Activated CD8-positive, alpha-beta T cell treated with anti-CD3 and anti-CD28 coated beads for 36 hours (primary cell): ENCODE results near the gene EXOSC7. TPM values are rescaled to one million over a fixed set of nuclear protein-coding genes. Genes with fewer than 3 reads are reported as not detected.

ENCODE experiments used
- ATAC-seq: fragments of 200-7000 bp; cut with Tn5 transposase; one replicate; pipeline ENCODE4 v1.10.0; 2021; ENCODE audit warnings: mild to moderate bottlenecking, moderate library complexity
- CTCF ChIA-PET: fragments of 350-600 bp; sonication (Branson Sonifier 250); formaldehyde crosslinking; loops from one replicate; lab custom pipeline; 2021; ENCODE audit warnings: antibody characterized with exemption; lab: Charles Lee
- POLR2A ChIA-PET: fragments of 350-600 bp; sonication (Branson Sonifier 250); formaldehyde crosslinking; loops from one replicate; lab custom pipeline; 2021; ENCODE audit warnings: antibody characterized with exemption; lab: Charles Lee
- DNase-seq: peaks from one replicate; pipeline ENCODE4 v3.0.0-alpha.2; 2020
- H3K27ac Mint-ChIP-seq: one replicate; pipeline ENCODE4 v1.8.0; 2021; ENCODE audit warnings: mild to moderate bottlenecking, mixed read lengths
- H3K27me3 Mint-ChIP-seq: one replicate; pipeline ENCODE4 v1.8.0; 2021; ENCODE audit warnings: mixed read lengths
- H3K36me3 Mint-ChIP-seq: one replicate; pipeline ENCODE4 v1.8.0; 2021; ENCODE audit warnings: low read depth, mixed read lengths
- H3K4me1 Mint-ChIP-seq: one replicate; pipeline ENCODE4 v1.8.0; 2021; ENCODE audit warnings: low read depth, mixed read lengths
- H3K4me3 Mint-ChIP-seq: one replicate; pipeline ENCODE4 v1.8.0; 2021; ENCODE audit warnings: mild to moderate bottlenecking, moderate library complexity, mixed read lengths
- H3K9me3 Mint-ChIP-seq: one replicate; pipeline ENCODE4 v1.8.0; 2021; ENCODE audit warnings: mixed read lengths
- CTCF ChIP-seq: fragments of 200-600 bp; IDR thresholded peaks from one replicate; pipeline ENCODE4 v1.8.0; 2022; ENCODE audit warnings: antibody characterized with exemption, mild to moderate bottlenecking
- intact Hi-C: fragments of 100-400 bp; cut with micrococcal nuclease; formaldehyde crosslinking; loops from one replicate; pipeline ENCODE4 v1.10.0; 2022
- total RNA-seq, 2 experiments: library from RNA; stranded (reverse); gene quantifications; one replicate each; pipeline ENCODE4 v1.2.3, GENCODE V29; 2021

EXOSC7 gene
- 10 to 100 TPM; 79.8 to 80.7 TPM for total RNA-seq

GRCh38 chr3:44976002-44976815 is at the start of gene EXOSC7, which contains the start of gene ZDHHC3:
EXOSC7 (plus strand) TSS chr3:44976244; CDS start chr3:44976278, 34 bp downstream.
ZDHHC3 (minus strand) TSS chr3:44976174; CDS start chr3:44959436, 16,738 bp downstream.
- Mint-ChIP-seq H3K4me1 (peaks cover 61% of the 10 kb centered on the region), H3K36me3 (peaks cover 20% of the 10 kb centered on the region), H3K4me3 (peak within 1 kb of the TSS; percentile 86), H3K9me3 (no peaks in the 10 kb centered on the region), H3K27me3 (no peaks in the 10 kb centered on the region), H3K27ac (peak within 1 kb of the TSS; percentile 91)
- ChIA-PET CTCF (interaction anchor here (1.6 to 4.4 kb wide), 2 partner anchors 11 to 23 kb away, joined by 3 to 26 read pairs; no protein-coding TSS in a partner anchor), POLR2A (interaction anchor here (0.6 to 4.8 kb wide), 9 partner anchors 9 to 690 kb away, joined by 3 to 48 read pairs (median 4); partner anchors contain the start of genes KIAA1143 and KIF15)
- ATAC-seq: peak; percentile 91
- peak; percentile 90 for DNase-seq
- intact Hi-C loops: no loop called here
- no peak for TF ChIP-seq CTCF

- Mint-ChIP-seq H3K4me1 (no peaks in the 10 kb centered on the region), H3K27me3 (no peaks in the 10 kb centered on the region), H3K27ac (no peak overlapping the region), H3K4me3 (no peak overlapping the region), H3K36me3 (peaks cover 14% of the 10 kb centered on the region), H3K9me3 (no peaks in the 10 kb centered on the region)
- ATAC-seq (no peak), DNase-seq (no peak)
- ChIA-PET CTCF (no interaction called here), POLR2A (no interaction called here)
- TF ChIP-seq CTCF: no peak
- intact Hi-C loops: no loop called here
Measured at GRCh38 chr3:44926921-44927320, 49.1 kb upstream of the EXOSC7 start.

GRCh38 chr3:44927371-44927770 is 48.7 kb upstream of the EXOSC7 start:
- DNase-seq: no peak
- peak overlapping the region; percentile 30 for H3K27ac Mint-ChIP-seq
- H3K4me3 Mint-ChIP-seq: no peak overlapping the region
- no peaks in the 10 kb centered on the region for H3K27me3 Mint-ChIP-seq
- ChIA-PET CTCF (no interaction called here), POLR2A (no interaction called here)
- H3K9me3 Mint-ChIP-seq: no peaks in the 10 kb centered on the region
- ATAC-seq: no peak
- intact Hi-C loops: no loop called here
- H3K4me1 Mint-ChIP-seq: no peaks in the 10 kb centered on the region
- TF ChIP-seq CTCF: no peak
- peaks cover 14% of the 10 kb centered on the region for H3K36me3 Mint-ChIP-seq

- peaks cover 21% of the 10 kb centered on the region for H3K36me3 Mint-ChIP-seq
Measured at GRCh38 chr3:44929782-44930181, 46.3 kb upstream of the EXOSC7 start.

More at GRCh38 chr3:44929782-44930181, 46.3 kb upstream of the EXOSC7 start:
- no peaks in the 10 kb centered on the region for H3K4me1 Mint-ChIP-seq
- no peaks in the 10 kb centered on the region for H3K27me3 Mint-ChIP-seq
- CTCF ChIA-PET: no interaction called here
- no peaks in the 10 kb centered on the region for H3K9me3 Mint-ChIP-seq
- TF ChIP-seq CTCF: no peak
- no peak for DNase-seq
- no peak overlapping the region for H3K4me3 Mint-ChIP-seq
- H3K27ac Mint-ChIP-seq: no peak overlapping the region
- intact Hi-C loops: no loop called here
- ATAC-seq: no peak
- POLR2A ChIA-PET: interaction anchor here (0.7 kb wide), 1 partner anchor 149 kb away, joined by 3 read pairs; no protein-coding TSS in a partner anchor
